GM10248 (cell line): ENCODE results near the gene NOS1.
"Not testable (repeated sequence)": the region's sequence is repeated elsewhere in the genome, so short reads cannot be mapped to it uniquely, and the experiment has no call there.

Source experiments
- CTCF ChIA-PET: fragments of 300-600 bp; sonication (Branson Sonifier 250); formaldehyde crosslinking; extraction: SDS; loops from one replicate; lab custom pipeline; 2021; ENCODE audit warnings: antibody characterized with exemption; lab: Yijun Ruan, JAX
- POLR2A ChIA-PET: fragments of 350-650 bp; sonication (Branson Sonifier 250); formaldehyde crosslinking; extraction: SDS; loops from one replicate; lab custom pipeline; 2020; ENCODE audit warnings: antibody characterized with exemption; lab: Yijun Ruan, JAX
- DNase-seq: peaks from one replicate; pipeline ENCODE4 v3.0.0; 2012; ENCODE audit errors: extremely low spot score
- CTCF ChIP-seq: IDR thresholded peaks from 2 replicates; pipeline ENCODE4 v1.5.1; 2012; ENCODE audit warnings: mild to moderate bottlenecking, low read depth; ENCODE audit errors: extremely low read depth, missing control alignments, control extremely low read depth

The NOS1 gene

GRCh38 chr12:117209626-117210025 lies 151.8 kb downstream of the NOS1 start:
- ChIA-PET POLR2A (no interaction called here), CTCF (interaction anchor here (4.3 kb wide), 1 partner anchor 628 kb away, joined by 28 read pairs; no protein-coding TSS in a partner anchor)
- no peak for DNase-seq
- TF ChIP-seq CTCF = no peak

GRCh38 chr12:117208811-117209455 lies 152.5 kb downstream of the NOS1 start:
- POLR2A ChIA-PET = no interaction called here
- TF ChIP-seq CTCF = no peak
- CTCF ChIA-PET = no interaction called here
- no peak for DNase-seq

GRCh38 chr12:117208206-117208605 lies 153.2 kb downstream of the NOS1 start:
- ChIA-PET POLR2A (no interaction called here), CTCF (interaction anchor here (1.1 kb wide), 1 partner anchor 642 kb away, joined by 3 read pairs; no protein-coding TSS in a partner anchor)
- DNase-seq = no peak
- TF ChIP-seq CTCF = no peak

- ChIA-PET CTCF (interaction anchor here (1.1 kb wide), 1 partner anchor 642 kb away, joined by 3 read pairs; no protein-coding TSS in a partner anchor), POLR2A (no interaction called here)
- no peak for TF ChIP-seq CTCF
- DNase-seq = no peak
Observed at GRCh38 chr12:117207675-117208074, 153.8 kb downstream of the NOS1 start.

- ChIA-PET CTCF (interaction anchor here (1.3 to 3.1 kb wide), 5 partner anchors 8 to 648 kb away, joined by 3 to 18 read pairs (median 6); no protein-coding TSS in a partner anchor), POLR2A (no interaction called here)
- no peak for DNase-seq
- no peak for TF ChIP-seq CTCF
Observed at GRCh38 chr12:117202556-117202955, 158.9 kb downstream of the NOS1 start.

- DNase-seq = no peak
- ChIA-PET CTCF (interaction anchor here (1.1 to 3.1 kb wide), 7 partner anchors 9 to 648 kb away, joined by 3 to 18 read pairs (median 5); no protein-coding TSS in a partner anchor), POLR2A (no interaction called here)
- TF ChIP-seq CTCF = no peak
Observed at GRCh38 chr12:117202033-117202432, 159.4 kb downstream of the NOS1 start.

- DNase-seq, POLR2A ChIA-PET: not testable (repeated sequence)
- CTCF ChIA-PET = interaction anchor here (0.6 to 1.8 kb wide), 5 partner anchors 13 to 1177 kb away, joined by 3 to 8 read pairs (median 3); partner anchors contain the start of gene SUDS3
Observed at GRCh38 chr12:117199956-117200744, 161.3 kb downstream of the NOS1 start.

- POLR2A ChIA-PET, DNase-seq: not testable (repeated sequence)
- CTCF ChIA-PET = interaction anchor here (1.6 kb wide), 1 partner anchor 661 kb away, joined by 4 read pairs; no protein-coding TSS in a partner anchor
Observed at GRCh38 chr12:117196334-117196733, 165.1 kb downstream of the NOS1 start.

GRCh38 chr12:117195027-117195426 lies 166.4 kb downstream of the NOS1 start:
- CTCF ChIA-PET, DNase-seq, POLR2A ChIA-PET: not testable (repeated sequence)
